NT2/D1 (cell line): Measurements from ENCODE around the gene AANAT.

Experiments used
- DNase-seq: peaks from one replicate; pipeline ENCODE4 v3.0.0-alpha.2; 2011; ENCODE audit warnings: low read depth, low spot score
- H3K27me3 ChIP-seq: 2 replicates; pipeline ENCODE4 v1.6.0; 2011; ENCODE audit warnings: mild to moderate bottlenecking; ENCODE audit not compliant: insufficient read length, insufficient read depth
- H3K36me3 ChIP-seq: 2 replicates; pipeline ENCODE4 v1.6.1; 2011; ENCODE audit warnings: mild to moderate bottlenecking, low read length, mixed read lengths; ENCODE audit not compliant: insufficient read depth, insufficient read length
- H3K4me1 ChIP-seq: 2 replicates; pipeline ENCODE4 v1.5.1; 2011; ENCODE audit not compliant: insufficient read depth, insufficient read length
- H3K4me3 ChIP-seq: 2 replicates; pipeline ENCODE4 v1.5.1; 2011; ENCODE audit warnings: low read depth; ENCODE audit not compliant: insufficient read length
- H3K9ac ChIP-seq: 2 replicates; pipeline ENCODE4 v1.6.0; 2011; ENCODE audit warnings: low read depth; ENCODE audit not compliant: insufficient read length
- H3K9me3 ChIP-seq: 2 replicates; pipeline ENCODE4 v1.5.1; 2011; ENCODE audit warnings: mild to moderate bottlenecking, low read length; ENCODE audit not compliant: insufficient read depth
- SUZ12 ChIP-seq: IDR thresholded peaks from 2 replicates; pipeline ENCODE4 v1.6.1; 2011; ENCODE audit not compliant: insufficient read length, insufficient read depth; ENCODE audit errors: extremely low read depth
- YY1 ChIP-seq: IDR thresholded peaks from 2 replicates; pipeline ENCODE4 v1.6.1; 2011; ENCODE audit not compliant: insufficient read length, insufficient read depth
- ZNF274 ChIP-seq: IDR thresholded peaks from 2 replicates; pipeline ENCODE4 v1.6.1; 2011; ENCODE audit warnings: mild to moderate bottlenecking, low read depth, low read length

Gene AANAT

GRCh38 chr17:76452127-76452659 is 15.2 kb upstream of the AANAT start:
- no peak for TF ChIP-seq YY1
- no peak for TF ChIP-seq SUZ12
- TF ChIP-seq ZNF274 = no peak
- Histone ChIP-seq H3K36me3 (peaks cover 8% of the 10 kb centered on the region), H3K9ac (peak overlapping the region; percentile 87), H3K27me3 (no peaks in the 10 kb centered on the region), H3K4me3 (peak overlapping the region; percentile 95), H3K9me3 (peaks cover 9% of the 10 kb centered on the region; the same call in 1 of the 2 replicates), H3K4me1 (peaks cover 10% of the 10 kb centered on the region)
- no peak for DNase-seq

- H3K27me3 ChIP-seq = no peaks in the 10 kb centered on the region
- peaks cover 8% of the 10 kb centered on the region for H3K36me3 ChIP-seq
- peak within 1 kb of the TSS; percentile 91 for H3K9ac ChIP-seq
- DNase-seq = peak; percentile 84
- peak within 1 kb of the TSS; percentile 95 for H3K4me3 ChIP-seq
- TF ChIP-seq YY1 (peak; percentile 25), ZNF274 (no peak)
- peaks cover 7% of the 10 kb centered on the region for H3K4me1 ChIP-seq
- peaks cover 9% of the 10 kb centered on the region; the same call in 1 of the 2 replicates for H3K9me3 ChIP-seq
Measured at GRCh38 chr17:76452660-76453430, 14.6 kb upstream of the AANAT start, which contains the start of gene UBE2O. Gene UBE2O (minus strand): TSS chr17:76453152. CDS start chr17:76453141, 11 bp downstream.

GRCh38 chr17:76453431-76453743 is 14.0 kb upstream of the AANAT start:
- Histone ChIP-seq H3K9me3 (peaks cover 9% of the 10 kb centered on the region; the same call in 1 of the 2 replicates), H3K9ac (no peak overlapping the region), H3K36me3 (peaks cover 8% of the 10 kb centered on the region), H3K27me3 (no peaks in the 10 kb centered on the region), H3K4me3 (no peak overlapping the region), H3K4me1 (peaks cover 6% of the 10 kb centered on the region)
- TF ChIP-seq ZNF274 (no peak), SUZ12 (no peak), YY1 (no peak)
- no peak for DNase-seq

GRCh38 chr17:76458580-76459490 is 8.6 kb upstream of the AANAT start:
- H3K4me1 ChIP-seq = peaks cover 21% of the 10 kb centered on the region
- H3K27me3 ChIP-seq = no peaks in the 10 kb centered on the region
- peak; percentile 52 for DNase-seq
- H3K4me3 ChIP-seq = no peak overlapping the region
- H3K9me3 ChIP-seq = peaks cover 3% of the 10 kb centered on the region; the same call in 1 of the 2 replicates
- H3K9ac ChIP-seq = no peak overlapping the region
- no peak for TF ChIP-seq SUZ12
- TF ChIP-seq ZNF274 = no peak
- TF ChIP-seq YY1 = no peak
- no peaks in the 10 kb centered on the region for H3K36me3 ChIP-seq

- no peak for TF ChIP-seq ZNF274
- no peak for DNase-seq
- H3K36me3 ChIP-seq = no peaks in the 10 kb centered on the region
- H3K9ac ChIP-seq = no peak overlapping the region
- H3K9me3 ChIP-seq = no peaks in the 10 kb centered on the region
- H3K4me3 ChIP-seq = no peak overlapping the region
- H3K4me1 ChIP-seq = peaks cover 21% of the 10 kb centered on the region
- H3K27me3 ChIP-seq = no peaks in the 10 kb centered on the region
Measured at GRCh38 chr17:76459674-76460073, 7.7 kb upstream of the AANAT start.

- no peak for TF ChIP-seq ZNF274
- Histone ChIP-seq H3K9ac (no peak overlapping the region), H3K27me3 (no peaks in the 10 kb centered on the region), H3K4me1 (peaks cover 28% of the 10 kb centered on the region), H3K9me3 (no peaks in the 10 kb centered on the region), H3K4me3 (no peak overlapping the region), H3K36me3 (no peaks in the 10 kb centered on the region)
- no peak for DNase-seq
Measured at GRCh38 chr17:76461765-76462555, 5.4 kb upstream of the AANAT start.
